GM12878 (cell line): ENCODE results near the gene YWHAG.

Experiments
- ATF7 ChIP-seq: fragments of 450-650 bp; IDR thresholded peaks from 2 replicates; pipeline ENCODE4 v1.6.1; 2016; ENCODE audit warnings: low read depth, mild to moderate bottlenecking
- CEBPB ChIP-seq, 2 experiments: fragments of 150-350 bp in 1 of 2; IDR thresholded peaks; 2 replicates each; pipeline ENCODE4 v1.6.1; 2012 to 2014; ENCODE audit warnings: low read depth in 2 of 2, low read length in 2 of 2, borderline replicate concordance in 1 of 2, inconsistent platforms in 1 of 2
- CHD1 ChIP-seq: IDR thresholded peaks from 2 replicates; pipeline ENCODE4 v1.6.1; 2012; ENCODE audit warnings: low read depth, low read length, improper control_type of control experiment
- CTCF ChIP-seq, 3 experiments: IDR thresholded peaks in 2 of 3; conservative IDR thresholded peaks in 1 of 3; 2 replicates each; pipeline ENCODE4 v1.5.1; 2011; ENCODE audit warnings: low read depth in 3 of 3, low read length in 3 of 3, mild to moderate bottlenecking in 3 of 3, control low read depth in 2 of 3, moderate library complexity in 2 of 3, inconsistent platforms in 1 of 3, mixed read lengths in 1 of 3; ENCODE audit not compliant: control insufficient read depth in 2 of 3, insufficient read depth in 1 of 3; ENCODE audit errors: extremely low read depth in 1 of 3
- ESRRA ChIP-seq: IDR thresholded peaks from 2 replicates; pipeline ENCODE4 v1.6.1; 2012; ENCODE audit warnings: mild to moderate bottlenecking, low read length, improper control_type of control experiment
- POLR2A ChIP-seq: IDR thresholded peaks from 2 replicates; pipeline ENCODE4 v1.6.1; 2011; ENCODE audit warnings: low read depth, mild to moderate bottlenecking, low read length
- POLR2AphosphoS5 ChIP-seq: IDR thresholded peaks from 2 replicates; pipeline ENCODE4 v1.6.1; 2011; ENCODE audit warnings: mild to moderate bottlenecking, low read length, inconsistent platforms
- ZNF207 ChIP-seq: fragments of 450-650 bp; IDR thresholded peaks from 2 replicates; pipeline ENCODE4 v1.6.1; 2014; ENCODE audit warnings: antibody characterized with exemption, mild to moderate bottlenecking, borderline replicate concordance
- ZNF24 ChIP-seq: fragments of 450-650 bp; IDR thresholded peaks from 2 replicates; pipeline ENCODE4 v1.6.1; 2017; ENCODE audit warnings: antibody characterized with exemption, mild to moderate bottlenecking
- ZSCAN29 ChIP-seq: fragments of 450-650 bp; IDR thresholded peaks from 2 replicates; pipeline ENCODE4 v1.6.1; 2017; ENCODE audit warnings: mild to moderate bottlenecking, moderate library complexity

GRCh38 chr7:76377186-76377918 lies 18.6 kb upstream of the YWHAG start:
- TF ChIP-seq ESRRA (no peak), ATF7 (no peak), CTCF (IDR thresholded peaks at IDR 0.05 in 2 of 3, conservative IDR thresholded peaks at IDR 0.05 in 1 of 3; ENCODE audit: control insufficient read depth in 2 of 3, extremely low read depth in 1 of 3, insufficient read depth in 1 of 3, low read depth in 3 of 3, low read length in 3 of 3) (no peak), ZNF207 (no peak), POLR2AphosphoS5 (no peak), ZNF24 (no peak), POLR2A (no peak), CHD1 (no peak), ZSCAN29 (no peak), CEBPB (IDR thresholded peaks at IDR 0.05; ENCODE audit: borderline replicate concordance in 1 of 2, low read depth in 2 of 2, low read length in 2 of 2) (no peak)
